CD4-positive, alpha-beta T cell treated with Interleukin-4 for 4 hours (primary cell): Measurements from ENCODE around the gene OXLD1.
A peak's percentile ranks its signal among the peaks of the same experiment; 100 is the strongest.
"Not testable (repeated sequence)": the region's sequence is repeated elsewhere in the genome, so short reads cannot be mapped to it uniquely, and the experiment has no call there.

Source experiments
- DNase-seq: peaks from one replicate; pipeline ENCODE4 v3.0.0-alpha.2; 2020

OXLD1 gene

DNA sequence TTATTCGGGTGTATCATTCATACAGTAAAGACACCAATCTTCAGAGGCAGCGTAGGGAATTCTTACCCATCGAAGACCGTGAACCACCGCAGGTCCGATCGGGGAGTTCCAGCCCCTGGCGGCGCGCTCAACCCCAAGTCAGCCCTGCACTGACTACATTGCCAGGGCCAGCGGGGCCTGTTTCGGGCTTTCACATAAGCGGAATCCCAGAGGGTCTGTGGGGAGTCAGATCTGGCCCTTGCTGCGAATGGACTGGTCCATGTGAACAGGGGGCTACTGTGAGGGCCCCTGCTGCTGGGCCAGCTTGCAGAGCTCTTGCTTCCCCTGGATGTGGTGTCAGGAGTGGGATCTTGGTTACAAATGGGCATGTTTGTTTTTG, 17.7 kb downstream of the OXLD1 start:
- no peak for DNase-seq

DNA sequence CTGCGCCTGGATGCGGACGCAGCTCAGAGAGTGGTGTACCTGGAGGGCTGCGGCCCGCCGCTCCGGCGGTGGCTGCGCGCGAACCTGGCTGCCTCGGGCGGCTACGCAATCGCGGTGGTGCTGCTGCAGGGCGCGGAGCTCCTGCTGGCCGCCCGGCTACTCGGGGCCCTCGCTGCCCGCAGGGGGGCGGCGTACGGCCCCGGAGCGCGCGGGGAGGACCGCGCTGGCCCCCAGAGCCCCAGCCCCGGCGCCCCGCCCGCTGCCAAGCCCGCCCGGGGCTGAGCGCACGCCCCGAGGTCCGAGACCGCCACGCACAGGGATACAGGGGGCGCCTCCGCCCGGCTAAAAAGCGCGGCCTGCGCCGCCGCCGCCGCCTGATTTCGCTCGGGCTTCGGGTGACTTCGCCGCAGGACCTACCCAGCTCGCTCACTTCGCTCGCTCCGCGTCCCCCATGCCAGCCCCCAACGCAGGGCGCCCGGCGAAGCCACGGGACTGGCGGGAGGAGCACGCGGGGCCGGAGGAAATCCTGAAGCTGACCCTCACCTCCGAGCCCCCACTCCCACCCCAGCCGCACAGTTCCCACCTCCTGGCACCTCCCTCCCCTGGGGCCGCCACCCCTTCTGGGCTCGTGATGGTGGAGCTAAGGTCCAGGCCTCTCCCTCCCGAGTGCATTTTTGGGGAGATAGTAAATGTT, 18.2 kb downstream of the OXLD1 start:
- DNase-seq, result no peak

DNA sequence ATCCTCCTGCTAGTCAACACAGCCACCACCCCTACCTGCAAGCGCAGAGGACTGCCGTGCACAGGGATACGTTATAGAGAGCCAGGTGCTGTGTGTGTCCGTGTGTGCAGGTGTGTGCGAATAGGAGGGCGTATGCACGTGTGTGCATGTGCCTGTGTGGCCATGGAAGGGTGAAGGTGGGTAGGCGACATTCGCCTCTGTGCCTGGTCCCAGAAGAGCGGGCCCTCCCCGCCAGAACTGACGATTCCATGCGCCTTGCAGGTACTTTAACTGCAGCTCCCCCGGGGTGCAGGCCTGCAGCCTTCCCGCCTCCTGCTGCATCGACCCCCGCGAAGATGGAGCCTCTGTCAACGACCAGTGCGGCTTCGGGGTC, 18.8 kb downstream of the OXLD1 start:
- DNase-seq, result no peak

DNA sequence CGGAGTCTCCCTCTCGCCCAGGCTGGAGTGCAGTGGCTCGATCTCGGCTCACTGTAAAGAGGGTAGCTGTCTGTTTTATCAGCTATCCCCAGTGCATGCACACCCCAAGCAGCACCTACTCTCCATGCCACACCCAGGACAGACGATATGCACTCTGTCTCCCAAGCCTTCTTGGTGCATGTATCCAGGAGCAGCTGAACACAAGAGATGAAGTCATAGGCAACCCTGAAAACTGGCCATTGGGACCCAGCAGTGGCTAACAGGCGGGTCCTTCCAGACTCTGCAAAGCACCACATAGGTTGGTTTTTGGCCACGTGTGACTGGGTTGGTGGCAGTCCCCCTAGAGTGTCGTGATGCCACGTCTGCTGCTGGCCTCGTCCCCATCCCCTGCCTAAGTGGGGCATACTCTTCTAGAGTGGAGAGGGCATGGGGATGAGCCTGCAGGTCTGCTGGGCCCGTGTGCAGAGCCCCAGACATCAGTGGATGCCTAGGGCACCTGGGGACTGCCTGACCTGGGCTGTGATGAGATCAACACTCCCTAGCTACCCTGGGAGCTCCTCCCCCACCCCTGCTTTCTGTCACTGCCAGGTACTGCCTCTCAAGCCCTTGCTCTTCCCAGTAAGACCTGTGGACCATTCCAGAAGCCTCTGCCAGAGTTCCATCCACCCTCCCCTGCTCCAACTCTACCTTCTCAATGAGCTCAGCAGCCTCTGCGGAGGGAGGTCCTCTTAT, 19.4 kb downstream of the OXLD1 start:
- no peak for DNase-seq

DNA sequence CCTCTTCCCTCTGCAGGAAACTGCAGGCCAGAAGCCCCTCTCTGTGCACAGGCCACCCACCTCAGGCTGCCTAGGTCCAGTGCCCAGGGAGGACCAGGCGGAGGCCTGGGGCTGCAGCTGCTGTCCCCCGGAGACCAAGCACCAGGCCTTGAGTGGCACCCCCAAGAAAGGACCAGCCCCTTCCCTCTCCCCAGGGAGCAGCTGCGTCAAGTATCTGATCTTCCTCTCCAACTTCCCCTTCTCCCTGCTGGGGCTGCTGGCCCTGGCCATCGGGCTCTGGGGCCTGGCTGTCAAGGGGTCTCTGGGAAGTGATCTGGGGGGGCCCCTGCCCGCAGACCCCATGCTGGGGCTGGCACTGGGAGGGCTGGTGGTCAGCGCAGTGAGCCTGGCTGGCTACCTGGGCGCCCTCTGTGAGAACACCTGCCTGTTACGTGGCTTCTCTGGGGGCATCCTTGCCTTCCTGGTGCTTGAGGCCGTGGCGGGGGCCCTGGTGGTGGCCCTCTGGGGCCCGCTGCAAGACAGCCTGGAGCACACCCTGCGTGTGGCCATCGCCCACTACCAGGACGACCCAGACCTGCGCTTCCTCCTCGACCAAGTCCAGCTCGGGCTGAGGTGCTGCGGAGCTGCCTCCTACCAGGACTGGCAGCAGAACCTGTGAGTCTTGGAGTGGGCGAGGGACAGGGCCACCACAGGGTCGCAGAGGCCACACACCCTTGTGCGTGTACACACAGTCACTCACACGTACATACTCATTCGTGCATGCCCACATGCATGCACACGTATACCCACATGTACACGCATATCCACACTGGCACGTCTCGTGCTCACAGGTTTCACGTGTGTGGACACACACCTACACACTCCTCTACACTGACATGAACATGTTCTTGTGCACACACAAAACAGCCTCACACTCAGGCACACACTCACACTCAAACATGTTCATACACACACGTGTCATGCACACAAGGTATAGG, 21.1 kb downstream of the OXLD1 start:
- no peak for DNase-seq

DNA sequence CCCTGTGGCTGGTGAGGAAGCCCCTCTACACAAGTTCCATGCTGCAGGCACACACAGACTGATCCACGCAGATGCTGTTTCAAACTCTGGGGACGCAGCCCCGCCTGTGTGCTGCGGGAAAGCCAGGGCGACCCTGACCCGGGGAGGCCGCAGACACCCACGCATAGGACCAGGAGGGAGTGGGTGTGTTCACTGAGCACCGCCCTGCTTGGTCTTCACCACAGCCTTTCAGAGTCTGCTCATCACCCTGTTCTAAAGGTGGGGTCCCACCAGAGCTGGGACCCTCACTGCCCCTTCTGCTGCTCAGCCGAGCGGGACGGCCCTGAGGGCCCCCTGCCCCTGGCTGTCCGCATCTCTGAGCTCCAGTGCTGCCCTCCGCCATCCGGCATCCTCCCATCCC, 21.9 kb downstream of the OXLD1 start:
- no peak for DNase-seq

DNA sequence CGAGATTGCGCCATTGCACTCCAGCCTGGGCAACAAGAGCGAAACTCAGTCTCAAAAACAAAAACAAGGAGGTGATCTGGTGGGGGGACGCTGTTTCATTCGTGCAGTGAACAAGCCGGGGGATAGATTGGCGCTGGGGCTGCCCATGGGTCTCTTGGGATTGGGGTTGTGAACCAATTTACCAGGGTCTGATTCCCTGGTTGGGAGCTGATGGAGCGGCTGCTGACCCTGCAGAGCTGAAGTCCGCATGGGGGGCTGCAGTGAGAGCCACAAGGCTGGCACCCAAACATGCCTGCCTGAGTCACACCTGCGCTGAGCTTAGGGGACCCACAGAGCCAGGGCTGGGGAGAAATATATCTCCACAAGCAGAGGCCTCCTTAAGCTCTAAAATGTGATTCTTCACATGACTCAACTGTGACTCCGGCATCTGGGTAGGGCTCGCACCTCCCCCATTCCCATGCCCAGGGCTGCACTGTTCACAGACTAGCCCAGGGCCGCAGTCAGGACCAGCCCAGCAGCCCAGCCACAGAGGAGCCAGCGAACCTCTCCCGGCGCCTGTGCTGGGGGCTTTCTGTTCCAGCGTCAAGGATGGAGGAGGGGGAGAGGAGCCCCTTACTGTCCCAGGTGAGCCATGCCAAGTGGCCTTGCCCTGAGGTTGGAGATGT, 24.4 kb downstream of the OXLD1 start:
- DNase-seq, result no peak

DNA sequence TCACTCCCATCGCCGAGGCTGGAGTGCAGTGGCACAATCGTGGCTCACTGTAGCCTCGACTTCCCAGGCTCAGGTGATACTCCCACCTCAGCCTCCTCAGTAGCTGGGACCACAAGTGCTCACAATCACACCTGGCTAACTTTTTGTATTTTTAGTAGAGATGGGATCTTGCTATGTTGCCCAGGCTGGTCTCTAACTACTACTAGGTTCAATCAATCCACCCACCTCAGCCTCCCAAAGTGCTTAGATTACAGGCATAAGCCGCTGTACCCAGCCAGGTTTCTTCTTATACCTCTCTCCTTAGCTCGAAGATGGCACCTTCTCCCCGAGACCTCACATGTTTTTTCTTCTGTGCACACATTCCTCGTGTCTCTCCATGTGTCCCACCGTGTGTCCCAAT, 26.4 kb downstream of the OXLD1 start:
- no peak for DNase-seq

DNA sequence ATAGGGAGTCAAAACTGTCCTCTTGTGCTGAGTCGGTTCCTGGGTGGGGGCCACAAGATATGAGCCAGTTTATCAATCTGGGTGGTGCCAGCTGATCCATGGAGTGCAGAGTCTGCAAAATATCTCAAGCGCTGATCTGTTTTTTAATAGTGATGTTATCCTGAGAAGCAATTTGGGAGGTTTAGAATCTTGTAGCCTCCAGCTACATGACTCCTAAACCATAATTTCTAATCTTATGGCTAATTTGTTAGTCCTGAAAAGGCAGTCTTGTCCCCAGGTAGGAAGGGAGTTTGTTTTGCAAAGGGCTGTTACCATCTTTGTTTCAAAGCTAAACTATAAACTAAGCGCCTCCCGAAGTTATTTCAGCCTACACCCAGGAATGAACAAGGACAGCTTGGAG, 27.7 kb downstream of the OXLD1 start:
- DNase-seq, result no peak

DNA sequence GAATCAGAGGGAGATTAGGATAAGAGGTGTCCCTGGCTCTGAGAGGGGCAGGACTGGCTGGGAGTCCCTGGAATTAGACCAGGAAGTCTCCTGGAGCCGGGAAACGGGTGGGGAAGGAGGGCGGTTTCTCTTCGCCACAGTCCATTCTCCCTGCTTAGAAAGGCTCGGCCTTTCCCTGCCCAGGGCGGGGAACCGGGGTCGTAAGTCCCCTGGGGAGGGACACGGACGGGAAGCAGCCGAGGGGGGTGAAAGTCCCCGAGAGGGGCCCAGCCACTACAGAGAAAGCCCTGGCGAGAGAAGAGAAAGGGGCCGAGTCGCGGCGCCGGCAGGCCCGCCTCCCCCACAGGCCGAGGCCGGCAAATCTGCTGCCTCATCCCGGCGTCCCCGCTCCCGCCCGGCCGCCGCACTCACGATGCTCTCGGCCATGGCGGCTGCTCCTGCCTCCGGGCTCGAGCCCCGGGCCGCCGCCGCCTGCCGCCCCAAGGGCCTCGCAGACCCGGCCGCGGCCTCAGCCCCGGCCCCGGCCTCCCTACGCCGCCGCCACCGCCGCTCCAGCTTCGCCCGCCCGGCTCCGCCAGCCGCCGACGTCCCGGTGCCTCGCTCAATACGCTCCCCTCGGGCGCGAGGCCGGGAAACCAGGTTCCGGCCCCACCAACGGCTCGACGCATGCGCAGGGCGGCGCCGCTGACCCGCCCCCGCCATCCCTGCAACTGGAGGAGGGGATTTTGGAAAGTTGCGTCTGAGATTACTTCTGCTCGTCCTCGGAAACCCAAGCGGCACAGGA, 29.7 kb downstream of the OXLD1 start, which contains the start of the genes NPLOC4 and TSPAN10:
Gene NPLOC4, minus strand, starts transcription at position 608 of the 784 bp plus-strand sequence. Its CDS starts 182 bp downstream, at position 426.
Gene TSPAN10, plus strand, starts transcription at position 692 of the 784 bp plus-strand sequence. CDS start 5,217 bp downstream, outside the sequence.
- peak; percentile 75 for DNase-seq

DNA sequence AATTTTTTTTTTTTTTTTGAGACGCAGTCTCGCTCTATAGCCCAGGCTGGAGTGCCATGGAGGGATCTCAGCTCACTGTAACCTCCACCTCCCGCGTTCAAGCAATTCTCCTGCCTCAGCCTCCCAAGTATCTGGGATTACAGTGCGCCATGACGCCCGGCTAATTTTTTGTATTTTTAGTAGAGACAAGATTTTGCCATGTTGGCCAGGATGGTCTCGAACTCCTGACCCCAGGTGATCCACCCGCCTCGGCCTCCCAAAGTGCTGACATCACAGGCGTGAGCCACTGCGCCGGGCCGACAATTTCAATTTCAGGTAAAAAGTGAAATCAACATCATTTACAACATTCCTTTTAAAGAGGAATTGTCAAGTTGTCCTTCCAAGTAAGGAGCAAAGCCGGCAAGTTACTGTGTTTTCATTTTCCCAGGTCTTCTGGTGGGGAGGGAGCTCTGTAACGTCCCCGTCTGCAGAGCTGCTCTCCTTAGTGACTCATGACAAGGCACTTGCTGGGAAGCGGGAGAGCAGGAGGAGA, 30.4 kb downstream of the OXLD1 start:
- no peak for DNase-seq

DNA sequence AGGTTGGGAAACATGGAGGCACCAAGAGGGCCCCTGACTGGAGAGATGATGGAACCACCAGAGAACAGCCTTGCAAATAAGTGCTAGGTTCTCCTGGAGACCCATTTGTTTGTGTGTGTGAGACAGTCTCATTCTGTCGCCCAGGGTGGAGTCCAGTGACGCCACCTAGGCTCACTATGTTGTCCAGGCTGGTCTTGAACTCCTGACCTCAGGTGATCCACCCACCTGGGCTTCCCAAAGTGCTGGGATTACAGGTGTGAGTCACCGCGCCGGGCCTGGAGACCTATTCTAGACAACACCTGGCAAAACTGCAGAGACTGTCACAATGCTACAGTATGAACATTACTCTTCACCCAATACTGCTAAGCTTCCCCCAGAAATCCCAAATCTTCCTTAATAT, 31.0 kb downstream of the OXLD1 start:
- DNase-seq, result no peak

DNA sequence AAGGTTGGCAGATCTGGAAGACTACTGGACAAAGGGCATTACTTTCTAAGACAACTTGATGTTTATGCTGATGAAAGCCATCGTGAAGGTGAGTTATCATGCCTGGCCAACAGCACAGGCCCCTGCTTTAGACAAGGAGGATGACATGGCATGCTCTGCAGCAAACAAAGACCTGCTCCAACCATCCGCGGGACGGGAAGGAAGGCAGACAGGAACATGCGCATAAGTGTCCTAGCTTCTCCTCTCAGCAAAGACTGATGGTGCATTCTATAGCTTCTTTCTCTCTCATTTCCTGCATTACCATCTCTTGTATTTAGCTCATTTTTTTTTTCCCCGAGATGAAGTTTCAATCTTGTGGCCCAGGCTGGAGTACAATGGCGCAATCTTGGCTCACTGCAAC, 34.9 kb downstream of the OXLD1 start:
- DNase-seq, result no peak

DNA sequence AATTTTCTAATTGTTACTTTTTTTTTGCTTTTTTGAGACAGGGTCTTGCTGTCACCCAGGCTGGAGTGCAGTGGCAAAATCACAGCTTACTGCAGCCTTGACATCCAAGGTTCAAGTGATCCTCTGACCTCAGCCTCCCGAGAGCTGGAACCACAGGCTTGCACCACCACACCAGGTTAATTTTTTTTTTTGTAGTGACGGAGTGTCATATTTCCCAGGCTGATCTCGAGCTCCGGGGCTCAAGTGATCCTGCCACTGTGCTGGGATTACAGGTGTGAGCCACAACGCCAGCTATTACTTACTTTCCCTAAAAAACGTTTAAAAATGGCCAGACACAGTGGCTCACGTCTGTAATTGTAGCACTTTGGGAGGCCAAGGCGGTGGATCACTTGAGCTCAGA, 36.1 kb downstream of the OXLD1 start:
- DNase-seq, result no peak

DNA sequence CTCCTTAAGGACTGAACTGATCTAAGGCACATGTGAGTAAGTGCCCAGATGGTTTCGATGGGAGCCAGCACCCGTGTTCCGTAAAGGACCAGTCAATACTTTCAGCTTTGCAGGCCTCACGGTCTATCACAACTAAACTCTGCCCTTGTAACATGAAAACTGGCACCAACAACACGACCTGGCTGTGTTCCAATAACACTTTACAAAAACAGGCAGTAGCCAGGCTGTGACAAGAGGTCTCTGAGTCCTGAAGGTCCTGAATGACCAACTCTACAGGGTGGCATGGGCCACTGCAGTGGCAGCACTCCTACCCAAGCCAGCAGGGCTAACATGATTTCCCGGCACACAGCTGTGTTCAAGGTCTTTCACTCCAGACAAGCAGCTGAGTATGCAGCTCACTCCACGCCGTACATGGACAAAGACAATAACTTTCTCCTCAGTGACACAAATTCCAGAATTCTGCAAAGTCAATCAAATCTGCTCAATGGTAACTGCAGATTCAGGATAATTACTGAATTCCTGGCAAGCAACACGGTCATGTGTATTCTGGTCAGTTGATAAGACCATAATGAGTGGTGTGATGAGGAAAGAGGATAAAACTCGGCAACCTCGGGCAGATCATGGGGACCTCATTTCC, 44.8 kb downstream of the OXLD1 start:
- DNase-seq, result no peak

DNA sequence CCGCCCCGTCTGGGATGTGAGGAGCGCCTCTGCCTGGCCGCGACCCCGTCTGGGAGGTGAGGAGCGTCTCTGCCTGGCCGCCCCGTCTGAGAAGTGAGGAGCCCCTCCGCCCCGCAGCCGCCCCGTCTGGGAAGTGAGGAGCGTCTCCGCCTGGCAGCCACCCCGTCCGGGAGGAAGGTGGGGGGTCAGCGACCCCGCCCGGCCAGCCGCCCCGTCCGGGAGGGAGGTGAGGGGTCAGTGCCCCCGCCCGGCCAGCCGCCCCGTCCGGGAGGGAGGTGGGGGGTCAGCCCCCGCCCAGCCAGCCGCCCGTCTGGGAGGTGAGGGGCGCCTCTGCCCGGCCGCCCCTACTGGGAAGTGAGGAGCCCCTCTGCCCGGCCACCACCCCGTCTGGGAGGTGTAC, 48.1 kb downstream of the OXLD1 start:
- DNase-seq, result not testable (repeated sequence)

DNA sequence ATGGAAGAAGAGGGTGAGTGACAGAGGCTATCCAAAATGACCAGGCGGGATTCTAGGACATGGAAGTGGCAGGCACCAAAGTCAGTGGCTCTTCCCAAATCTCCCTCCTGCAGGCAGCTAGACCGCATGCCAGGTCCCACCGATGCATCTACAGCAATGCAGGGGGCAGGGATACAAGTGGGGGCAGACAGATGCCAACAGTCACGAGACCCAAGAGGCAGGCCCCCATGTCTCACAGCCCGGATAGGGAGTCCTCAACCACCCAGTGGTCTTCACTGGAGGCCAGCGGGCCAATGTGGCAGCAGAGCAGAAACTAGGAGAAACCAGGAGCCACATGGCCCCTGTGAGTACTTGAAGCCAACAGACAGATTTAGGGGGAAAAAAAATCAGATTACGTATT, 49.5 kb downstream of the OXLD1 start:
- DNase-seq, result no peak

DNA sequence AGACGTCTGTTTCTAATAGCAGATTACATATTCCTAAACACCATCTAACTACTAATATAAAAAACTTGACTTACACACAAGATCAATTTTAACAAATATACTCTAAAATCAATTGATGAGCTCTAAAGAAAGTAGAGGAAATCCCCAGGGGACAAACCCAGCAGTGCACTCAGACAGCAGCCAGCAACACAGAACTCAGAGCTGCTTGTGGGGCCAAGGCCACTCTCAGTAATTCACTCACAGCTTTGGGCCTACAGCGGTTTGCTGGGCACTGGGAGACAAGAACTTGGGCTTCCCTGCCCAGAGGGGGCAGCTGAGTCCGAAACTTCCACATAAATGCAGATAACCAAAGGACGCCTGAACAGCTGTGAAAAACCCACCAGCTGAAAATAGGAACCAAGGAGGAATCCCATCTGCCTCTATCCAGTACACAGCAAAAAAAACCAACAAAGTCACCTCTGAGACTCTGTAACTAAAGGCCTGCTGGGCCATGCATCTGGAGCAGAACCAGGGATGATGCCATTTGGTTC, 50.9 kb downstream of the OXLD1 start:
- no peak for DNase-seq
